Colonic mucosa (tissue), 4 donors: Measurements from ENCODE around the gene FDPS. TPM values are rescaled to one million over a fixed set of nuclear protein-coding genes. Genes with fewer than 3 reads are reported as not detected.

Experiments
- DNase-seq: peaks from one replicate; pipeline ENCODE4 v3.0.0-alpha.2; 2020
- H3K27ac ChIP-seq: fragments of 200-600 bp; one replicate; pipeline ENCODE4 v1.8.0; 2021
- H3K27me3 ChIP-seq: fragments of 200-600 bp; one replicate; pipeline ENCODE4 v1.8.0; 2021
- H3K36me3 ChIP-seq: fragments of 200-600 bp; one replicate; pipeline ENCODE4 v1.8.0; 2021
- H3K4me1 ChIP-seq: fragments of 200-600 bp; one replicate; pipeline ENCODE4 v1.8.0; 2021; ENCODE audit warnings: mild to moderate bottlenecking
- H3K4me3 ChIP-seq: fragments of 200-600 bp; one replicate; pipeline ENCODE4 v1.8.0; 2021
- H3K9ac ChIP-seq, 2 donors: one replicate each; pipeline ENCODE4 v1.7.0; 2013; ENCODE audit warnings: control low read depth in 2 of 2, low read depth in 2 of 2, low read length in 2 of 2
- H3K9me3 ChIP-seq: fragments of 200-600 bp; one replicate; pipeline ENCODE4 v1.8.0; 2021
- CTCF ChIP-seq: fragments of 200-600 bp; IDR thresholded peaks from one replicate; pipeline ENCODE4 v1.8.0; 2022; ENCODE audit warnings: antibody characterized with exemption, mild to moderate bottlenecking
- intact Hi-C: fragments of 100-400 bp; cut with DNase I; formaldehyde crosslinking; loops from one replicate; pipeline ENCODE4 v1.14.1; 2022
- total RNA-seq, 2 donors: library from RNA; stranded (reverse); fragmentation: NEBNext Ultra II Directional in 1 of 2; extraction: Animal tissue kit (Norgen Biotek cat#: 25700) in 1 of 2; gene quantifications; one replicate each; pipeline ENCODE4 v1.2.1, GENCODE V29; 2021
- donor health status: healthy.
- donor health status: DM: no; HTN: no; CAD: no.
- donor health status: DM: no; HTN: no; CAD: no.

Gene FDPS
- total RNA-seq, 2 donors from 2014 or later = 300 to 501 TPM

DNA sequence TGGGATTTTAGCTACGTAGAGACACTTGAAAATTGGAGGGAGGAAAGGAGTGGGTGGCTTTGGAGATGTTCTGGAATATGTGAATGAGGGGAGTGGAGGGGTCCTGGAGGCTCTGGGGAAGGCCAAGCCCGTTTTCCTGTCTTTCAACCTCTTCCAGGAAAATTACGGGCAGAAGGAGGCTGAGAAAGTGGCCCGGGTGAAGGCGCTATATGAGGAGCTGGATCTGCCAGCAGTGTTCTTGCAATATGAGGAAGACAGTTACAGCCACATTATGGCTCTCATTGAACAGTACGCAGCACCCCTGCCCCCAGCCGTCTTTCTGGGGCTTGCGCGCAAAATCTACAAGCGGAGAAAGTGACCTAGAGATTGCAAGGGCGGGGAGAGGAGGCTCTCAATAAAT is 11.6 kb downstream of the FDPS start:
- no peaks in the 10 kb centered on the region for H3K36me3 ChIP-seq
- peaks cover 14% of the 10 kb centered on the region for H3K4me1 ChIP-seq
- peak overlapping the region; percentile 25 for H3K4me3 ChIP-seq
- no peaks in the 10 kb centered on the region for H3K9me3 ChIP-seq
- peak overlapping the region in 1 of 2 donors; percentile 52 for H3K9ac ChIP-seq
- DNase-seq = no peak
- TF ChIP-seq CTCF = no peak
- intact Hi-C loops = loop anchor here (5.0 kb wide), 2 partner anchors 43 to 68 kb away; partner anchors contain the start of gene HCN3
- H3K27ac ChIP-seq = peak overlapping the region; percentile 96
- no peaks in the 10 kb centered on the region for H3K27me3 ChIP-seq

GRCh38 chr1:155320661-155321617 is 12.3 kb downstream of the FDPS start, which contains the start of gene RUSC1:
Gene RUSC1, plus strand, starts transcription at chr1:155320894. Its CDS starts 880 bp downstream, at chr1:155321774.
- intact Hi-C loops = loop anchor here (5.0 kb wide), 2 partner anchors 44 to 69 kb away; partner anchors contain the start of gene HCN3
- Histone ChIP-seq H3K36me3 (no peaks in the 10 kb centered on the region), H3K4me3 (peak within 1 kb of the TSS; percentile 83), H3K9me3 (no peaks in the 10 kb centered on the region), H3K4me1 (peaks cover 20% of the 10 kb centered on the region), H3K9ac (peak within 1 kb of the TSS; percentile 66 to 71), H3K27ac (peak within 1 kb of the TSS; percentile 96), H3K27me3 (no peaks in the 10 kb centered on the region)
- peak; percentile 92 for DNase-seq
- TF ChIP-seq CTCF = no peak

DNA sequence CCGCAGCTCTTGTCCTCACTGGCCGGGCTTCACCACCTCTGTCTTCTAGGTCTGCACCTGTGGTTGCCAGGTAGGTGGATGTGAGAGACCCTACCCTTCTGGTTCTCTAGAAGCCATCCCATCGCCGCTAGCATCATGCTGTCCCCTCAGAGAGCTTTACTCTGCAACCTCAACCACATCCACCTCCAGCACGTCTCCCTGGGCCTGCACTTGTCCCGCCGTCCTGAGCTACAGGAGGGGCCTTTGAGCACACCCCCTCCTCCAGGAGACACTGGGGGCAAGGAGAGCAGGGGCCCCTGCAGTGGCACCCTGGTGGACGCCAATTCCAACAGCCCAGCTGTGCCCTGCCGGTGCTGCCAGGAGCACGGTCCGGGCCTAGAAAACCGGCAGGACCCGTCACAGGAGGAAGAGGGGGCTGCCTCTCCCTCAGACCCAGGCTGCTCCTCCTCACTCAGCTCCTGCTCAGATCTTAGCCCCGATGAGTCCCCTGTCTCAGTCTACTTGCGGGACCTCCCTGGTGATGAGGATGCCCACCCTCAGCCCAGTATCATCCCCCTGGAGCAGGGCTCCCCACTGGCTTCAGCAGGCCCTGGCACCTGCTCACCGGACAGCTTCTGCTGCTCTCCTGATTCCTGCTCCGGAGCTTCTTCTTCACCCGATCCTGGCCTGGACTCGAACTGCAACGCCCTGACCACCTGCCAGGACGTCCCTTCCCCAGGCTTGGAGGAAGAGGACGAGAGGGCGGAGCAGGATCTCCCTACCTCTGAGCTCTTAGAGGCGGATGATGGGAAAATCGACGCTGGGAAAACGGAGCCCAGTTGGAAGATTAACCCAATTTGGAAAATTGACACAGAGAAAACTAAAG is 13.2 kb downstream of the FDPS start:
- Histone ChIP-seq H3K4me3 (peak overlapping the region; percentile 83), H3K9me3 (no peaks in the 10 kb centered on the region), H3K27me3 (no peaks in the 10 kb centered on the region), H3K9ac (peak overlapping the region; percentile 57 to 71), H3K36me3 (no peaks in the 10 kb centered on the region), H3K4me1 (peaks cover 20% of the 10 kb centered on the region), H3K27ac (peak overlapping the region; percentile 96)
- DNase-seq = peak; percentile 41
- intact Hi-C loops = loop anchor here (5.0 kb wide), 2 partner anchors 45 to 70 kb away; partner anchors contain the start of gene HCN3
- no peak for TF ChIP-seq CTCF

DNA sequence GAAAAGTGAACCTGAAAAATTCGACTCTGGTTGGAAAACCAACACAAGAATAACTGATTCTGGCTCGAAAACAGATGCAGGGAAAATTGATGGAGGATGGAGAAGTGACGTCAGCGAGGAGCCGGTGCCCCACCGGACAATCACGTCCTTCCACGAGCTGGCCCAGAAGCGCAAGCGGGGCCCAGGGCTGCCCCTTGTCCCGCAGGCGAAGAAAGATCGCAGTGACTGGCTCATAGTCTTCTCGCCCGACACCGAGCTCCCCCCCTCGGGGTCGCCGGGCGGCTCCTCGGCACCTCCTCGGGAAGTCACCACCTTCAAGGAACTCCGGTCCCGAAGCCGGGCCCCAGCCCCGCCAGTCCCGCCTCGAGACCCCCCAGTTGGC is 13.9 kb downstream of the FDPS start:
- DNase-seq = peak; percentile 41
- Histone ChIP-seq H3K27me3 (no peaks in the 10 kb centered on the region), H3K4me3 (peak overlapping the region; percentile 83), H3K9me3 (no peaks in the 10 kb centered on the region), H3K4me1 (peaks cover 20% of the 10 kb centered on the region), H3K36me3 (no peaks in the 10 kb centered on the region), H3K9ac (peak overlapping the region; percentile 71 to 73), H3K27ac (peak overlapping the region; percentile 96)
- no peak for TF ChIP-seq CTCF
- intact Hi-C loops = loop anchor here (5.0 kb wide), 2 partner anchors 45 to 70 kb away; partner anchors contain the start of gene HCN3
